ENCODE data around the gene SLC17A7. TPM values are rescaled to one million over a fixed set of nuclear protein-coding genes. Genes with fewer than 3 reads are reported as not detected.

The SLC17A7 gene
- total and polyA plus RNA-seq, 2 donors from 2014 or later = 0.45 to 1.4 TPM

DNA sequence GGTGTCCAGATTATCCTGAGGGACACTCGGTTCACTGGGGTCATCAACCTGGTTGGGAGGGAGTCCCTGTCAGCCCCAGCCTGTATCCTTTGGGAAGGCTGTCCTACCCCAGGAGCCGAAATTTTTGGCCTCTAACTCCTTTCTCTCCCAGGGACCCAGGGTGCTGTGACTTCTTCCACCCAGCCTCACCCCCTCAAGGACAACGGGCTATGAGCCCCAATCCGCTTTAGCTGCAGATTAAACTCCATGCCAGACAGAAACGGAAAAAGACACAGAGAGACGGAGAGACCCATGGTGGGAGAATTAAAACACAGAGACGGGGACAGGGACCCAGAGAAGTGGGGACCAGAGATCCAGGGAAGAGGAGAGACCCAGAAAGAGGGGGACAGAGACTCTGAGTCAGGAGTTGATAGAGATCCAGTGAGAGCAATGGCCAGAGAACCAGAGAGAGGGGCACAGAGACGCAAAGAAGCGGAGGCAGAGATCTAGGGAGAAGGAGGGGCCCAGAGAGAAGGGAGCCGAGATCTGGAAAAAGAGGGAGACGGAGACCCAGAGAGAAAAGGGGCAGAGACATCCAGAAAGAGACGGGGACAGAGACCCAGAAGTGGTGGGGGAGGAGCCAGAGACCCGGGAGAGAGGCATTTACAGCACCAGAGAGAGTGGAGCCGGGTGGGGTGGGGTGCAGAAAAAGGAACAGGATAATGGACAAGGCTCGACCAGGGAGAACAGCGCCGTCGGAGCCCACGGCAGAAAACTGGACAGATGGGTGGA, 703 bp downstream of the SLC17A7 start:
- Histone ChIP-seq H3K36me3 (ENCODE audit: control insufficient read depth in 2 of 3, insufficient read depth in 3 of 3, low read length in 3 of 3) (no peaks in the 10 kb centered on the region), H3K27me3 (ENCODE audit: control insufficient read depth, insufficient read depth, low read length) (peaks cover 50% of the 10 kb centered on the region), H3K4me3 (ENCODE audit: low read length in 3 of 3) (no peak overlapping the region), H3K27ac (ENCODE audit: low read depth in 2 of 2, low read length in 2 of 2) (no peak overlapping the region), H3K9ac (ENCODE audit: low read length in 3 of 3) (no peak overlapping the region), H3K9me3 (ENCODE audit: control insufficient read depth in 2 of 3, insufficient read depth in 1 of 3, low read length in 3 of 3) (no peaks in the 10 kb centered on the region), H3K4me1 (ENCODE audit: control insufficient read depth in 2 of 3, insufficient read depth in 2 of 3, low read depth in 1 of 3, low read length in 3 of 3) (peaks cover 0 to 2% (median 0%) of the 10 kb centered on the region in 3 donors)
- intact Hi-C loops (cut with DNase I) = loop anchor here (10.0 kb wide), 1 partner anchor 46 kb away; no protein-coding TSS in a partner anchor
- no peak for FAIRE-seq
- TF ChIP-seq, protein P1, sequence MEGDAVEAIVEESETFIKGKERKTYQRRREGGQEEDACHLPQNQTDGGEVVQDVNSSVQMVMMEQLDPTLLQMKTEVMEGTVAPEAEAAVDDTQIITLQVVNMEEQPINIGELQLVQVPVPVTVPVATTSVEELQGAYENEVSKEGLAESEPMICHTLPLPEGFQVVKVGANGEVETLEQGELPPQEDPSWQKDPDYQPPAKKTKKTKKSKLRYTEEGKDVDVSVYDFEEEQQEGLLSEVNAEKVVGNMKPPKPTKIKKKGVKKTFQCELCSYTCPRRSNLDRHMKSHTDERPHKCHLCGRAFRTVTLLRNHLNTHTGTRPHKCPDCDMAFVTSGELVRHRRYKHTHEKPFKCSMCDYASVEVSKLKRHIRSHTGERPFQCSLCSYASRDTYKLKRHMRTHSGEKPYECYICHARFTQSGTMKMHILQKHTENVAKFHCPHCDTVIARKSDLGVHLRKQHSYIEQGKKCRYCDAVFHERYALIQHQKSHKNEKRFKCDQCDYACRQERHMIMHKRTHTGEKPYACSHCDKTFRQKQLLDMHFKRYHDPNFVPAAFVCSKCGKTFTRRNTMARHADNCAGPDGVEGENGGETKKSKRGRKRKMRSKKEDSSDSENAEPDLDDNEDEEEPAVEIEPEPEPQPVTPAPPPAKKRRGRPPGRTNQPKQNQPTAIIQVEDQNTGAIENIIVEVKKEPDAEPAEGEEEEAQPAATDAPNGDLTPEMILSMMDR (IDR thresholded peaks at IDR 0.05; ENCODE audit: borderline replicate concordance, extremely low read depth, insufficient read depth) = no peak
- no peak for DNase-seq

DNA sequence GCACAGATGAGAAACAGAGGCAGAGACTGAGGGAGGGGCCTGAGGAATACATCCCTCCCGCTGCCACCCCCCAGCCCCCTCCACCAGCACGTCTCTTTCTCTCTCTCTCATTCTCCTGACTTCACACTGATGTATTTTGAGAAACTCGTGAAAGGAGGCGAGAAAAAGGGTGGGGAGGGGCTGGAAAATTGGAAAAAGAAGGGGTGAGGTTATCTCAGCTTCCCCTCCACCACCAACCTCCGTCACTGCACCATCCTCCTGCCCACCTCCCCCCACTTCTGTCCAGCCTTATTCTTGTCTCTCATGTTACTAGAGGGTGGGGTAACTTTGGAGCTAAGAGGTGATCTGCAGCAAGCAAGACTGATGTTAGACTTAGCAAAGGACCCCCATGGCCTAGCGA, 1.5 kb downstream of the SLC17A7 start:
- Histone ChIP-seq H3K27ac (ENCODE audit: low read depth in 2 of 2, low read length in 2 of 2) (no peak overlapping the region), H3K4me3 (ENCODE audit: low read length in 3 of 3) (no peak overlapping the region), H3K36me3 (ENCODE audit: control insufficient read depth in 2 of 3, insufficient read depth in 3 of 3, low read length in 3 of 3) (no peaks in the 10 kb centered on the region), H3K9ac (ENCODE audit: low read length in 3 of 3) (no peak overlapping the region), H3K4me1 (ENCODE audit: control insufficient read depth in 2 of 3, insufficient read depth in 2 of 3, low read depth in 1 of 3, low read length in 3 of 3) (peaks cover 0 to 2% (median 0%) of the 10 kb centered on the region in 3 donors), H3K27me3 (ENCODE audit: control insufficient read depth, insufficient read depth, low read length) (peaks cover 55% of the 10 kb centered on the region), H3K9me3 (ENCODE audit: control insufficient read depth in 2 of 3, insufficient read depth in 1 of 3, low read length in 3 of 3) (no peaks in the 10 kb centered on the region)
- intact Hi-C loops (cut with DNase I) = loop anchor here (10.0 kb wide), 2 partner anchors 45 to 215 kb away; no protein-coding TSS in a partner anchor
- FAIRE-seq (no peak), DNase-seq (no peak)
- TF ChIP-seq, protein P1 (IDR thresholded peaks at IDR 0.05; ENCODE audit: borderline replicate concordance, extremely low read depth, insufficient read depth) = no peak

DNA sequence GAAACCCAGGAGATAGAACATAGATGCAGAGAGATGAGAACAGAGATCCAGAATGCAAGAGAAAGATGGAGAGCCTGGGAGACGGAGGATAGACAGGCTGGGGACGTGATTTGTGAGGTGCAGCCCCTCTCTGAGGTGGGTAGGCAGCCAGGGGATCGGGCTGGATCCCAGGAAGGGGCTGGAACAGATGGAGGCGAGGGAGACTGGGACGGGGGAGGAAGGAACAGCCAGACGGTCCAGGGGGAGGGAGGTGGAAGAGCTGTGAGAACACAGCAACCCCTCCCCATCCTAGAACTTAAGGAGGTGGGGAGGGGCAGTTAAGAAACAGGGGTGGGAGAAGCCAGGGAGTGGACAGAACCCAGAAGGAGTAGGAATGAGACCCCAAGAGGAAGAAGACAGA, 3.1 kb downstream of the SLC17A7 start:
- no peak for DNase-seq
- Histone ChIP-seq H3K9me3 (ENCODE audit: control insufficient read depth in 2 of 3, insufficient read depth in 1 of 3, low read length in 3 of 3) (no peaks in the 10 kb centered on the region), H3K27ac (ENCODE audit: low read depth in 2 of 2, low read length in 2 of 2) (no peak overlapping the region), H3K9ac (ENCODE audit: low read length in 3 of 3) (no peak overlapping the region), H3K4me1 (ENCODE audit: control insufficient read depth in 2 of 3, insufficient read depth in 2 of 3, low read depth in 1 of 3, low read length in 3 of 3) (no peaks in the 10 kb centered on the region), H3K4me3 (ENCODE audit: low read length in 3 of 3) (no peak overlapping the region), H3K36me3 (ENCODE audit: control insufficient read depth in 2 of 3, insufficient read depth in 3 of 3, low read length in 3 of 3) (no peaks in the 10 kb centered on the region), H3K27me3 (ENCODE audit: control insufficient read depth, insufficient read depth, low read length) (peaks cover 62% of the 10 kb centered on the region)
- no peak for FAIRE-seq
- intact Hi-C loops (cut with DNase I) = loop anchor here (10.0 kb wide), 1 partner anchor 213 kb away; no protein-coding TSS in a partner anchor
- TF ChIP-seq, protein P1 (IDR thresholded peaks at IDR 0.05; ENCODE audit: borderline replicate concordance, extremely low read depth, insufficient read depth) = no peak

All from kidney (tissue), 14 donors.